GM19452 (cell line): ENCODE data around the gene NECTIN3.

Source experiments
- ATAC-seq: cut with Tn5 transposase; IDR thresholded peaks from one replicate; pipeline ENCODE4 v1.9.1; 2021; ENCODE audit not compliant: unreplicated experiment

The NECTIN3 gene, protein sequence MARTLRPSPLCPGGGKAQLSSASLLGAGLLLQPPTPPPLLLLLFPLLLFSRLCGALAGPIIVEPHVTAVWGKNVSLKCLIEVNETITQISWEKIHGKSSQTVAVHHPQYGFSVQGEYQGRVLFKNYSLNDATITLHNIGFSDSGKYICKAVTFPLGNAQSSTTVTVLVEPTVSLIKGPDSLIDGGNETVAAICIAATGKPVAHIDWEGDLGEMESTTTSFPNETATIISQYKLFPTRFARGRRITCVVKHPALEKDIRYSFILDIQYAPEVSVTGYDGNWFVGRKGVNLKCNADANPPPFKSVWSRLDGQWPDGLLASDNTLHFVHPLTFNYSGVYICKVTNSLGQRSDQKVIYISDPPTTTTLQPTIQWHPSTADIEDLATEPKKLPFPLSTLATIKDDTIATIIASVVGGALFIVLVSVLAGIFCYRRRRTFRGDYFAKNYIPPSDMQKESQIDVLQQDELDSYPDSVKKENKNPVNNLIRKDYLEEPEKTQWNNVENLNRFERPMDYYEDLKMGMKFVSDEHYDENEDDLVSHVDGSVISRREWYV

DNA sequence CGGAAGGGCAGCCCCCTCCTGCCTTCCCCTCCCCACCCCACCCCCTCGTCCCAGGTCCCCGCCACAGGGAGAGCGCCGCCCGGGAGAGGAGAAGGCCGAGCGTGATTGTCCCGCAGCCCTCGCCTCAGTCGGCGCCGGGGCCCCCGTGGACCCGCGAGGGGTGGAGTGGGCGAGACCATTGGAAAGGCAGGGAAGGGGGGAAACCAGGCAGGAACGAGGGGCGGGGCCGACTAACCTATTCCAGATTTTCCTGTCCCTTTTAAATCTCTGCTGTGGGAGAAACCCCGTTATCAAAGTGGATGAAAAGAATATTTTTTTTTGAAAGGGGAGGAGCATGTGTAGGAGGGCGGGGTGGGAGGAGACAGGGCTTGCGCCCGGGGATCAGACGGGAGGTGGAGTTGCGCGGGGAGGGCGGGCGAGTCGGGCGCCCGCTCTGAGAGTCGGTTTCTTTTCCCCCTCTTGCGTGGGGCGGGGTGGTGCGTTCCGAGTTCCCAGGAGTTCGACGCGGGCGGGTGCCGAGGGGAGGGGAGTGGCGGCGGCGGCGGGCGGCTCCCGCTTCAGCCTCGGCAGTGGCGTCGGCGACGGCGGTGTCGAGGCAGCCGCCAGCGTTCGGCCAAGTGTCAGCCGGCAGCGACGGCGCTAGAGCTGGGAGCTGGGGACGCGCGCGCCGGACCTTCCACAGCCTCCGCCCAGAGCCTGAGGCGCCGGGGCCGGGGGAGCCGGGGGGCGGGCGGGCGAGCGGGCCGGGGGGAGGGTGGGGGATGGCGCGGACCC lies at the start of gene NECTIN3:
Gene NECTIN3 (plus strand): TSS at position 560 of the 774 bp plus-strand sequence. CDS start 202 bp downstream, at position 762.
- ATAC-seq = peak; percentile 79

DNA sequence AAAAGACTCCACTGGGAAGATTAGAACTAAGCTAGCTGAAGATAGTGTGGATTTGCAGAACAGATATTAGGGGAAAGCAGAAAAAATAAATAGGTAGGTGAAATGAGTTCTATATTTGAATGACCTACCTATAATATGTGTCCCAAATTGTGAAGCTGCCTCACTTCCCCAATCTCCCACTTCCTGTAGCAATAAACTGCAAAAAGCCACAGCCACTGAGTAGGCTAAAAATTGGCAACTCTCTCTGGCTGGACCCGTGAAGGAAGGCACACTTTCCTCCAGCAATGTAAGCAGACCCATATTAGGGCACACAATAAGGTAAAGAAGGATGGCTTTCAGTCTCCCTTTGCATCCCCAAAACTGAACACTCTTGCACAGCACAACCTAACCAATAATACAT lies 43.7 kb upstream of the NECTIN3 start:
- no peak for ATAC-seq

DNA sequence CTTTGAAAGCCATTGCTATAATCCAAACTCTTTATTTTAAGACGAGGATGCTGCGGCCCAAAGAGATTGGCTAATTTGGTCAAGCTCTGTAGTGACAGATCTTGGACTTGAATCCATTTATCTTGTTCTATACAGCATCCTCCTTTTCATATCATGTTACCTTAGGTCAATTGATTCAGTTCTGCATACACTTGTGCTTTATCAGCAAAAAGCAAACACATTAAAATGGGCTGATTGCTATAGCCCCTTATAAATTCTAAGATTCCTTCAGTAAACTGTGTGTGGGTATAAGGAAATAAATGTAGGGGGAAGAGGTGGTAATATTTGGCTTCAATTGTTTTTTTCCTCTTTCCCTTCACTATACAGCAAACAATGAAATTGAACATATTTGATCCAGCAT lies 40.1 kb upstream of the NECTIN3 start:
- ATAC-seq = no peak

DNA sequence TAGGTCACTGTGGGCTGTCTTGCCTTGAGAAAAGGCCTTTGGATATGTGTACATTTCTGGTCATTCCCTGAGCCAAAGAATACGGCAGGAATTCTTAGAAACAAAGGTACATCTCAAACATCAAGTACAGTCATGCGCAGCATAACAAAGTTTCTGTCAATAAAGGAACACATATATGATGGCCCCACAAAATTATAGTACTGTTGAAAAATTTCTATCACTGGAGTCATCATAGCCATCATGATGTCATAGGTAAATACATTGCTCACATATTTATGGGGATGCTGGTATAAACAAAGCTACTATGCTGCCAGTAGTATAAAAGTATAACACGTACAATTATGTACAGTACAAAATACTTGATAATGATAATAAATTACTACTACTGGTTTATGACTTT lies 38.9 kb upstream of the NECTIN3 start:
- ATAC-seq = no peak

DNA sequence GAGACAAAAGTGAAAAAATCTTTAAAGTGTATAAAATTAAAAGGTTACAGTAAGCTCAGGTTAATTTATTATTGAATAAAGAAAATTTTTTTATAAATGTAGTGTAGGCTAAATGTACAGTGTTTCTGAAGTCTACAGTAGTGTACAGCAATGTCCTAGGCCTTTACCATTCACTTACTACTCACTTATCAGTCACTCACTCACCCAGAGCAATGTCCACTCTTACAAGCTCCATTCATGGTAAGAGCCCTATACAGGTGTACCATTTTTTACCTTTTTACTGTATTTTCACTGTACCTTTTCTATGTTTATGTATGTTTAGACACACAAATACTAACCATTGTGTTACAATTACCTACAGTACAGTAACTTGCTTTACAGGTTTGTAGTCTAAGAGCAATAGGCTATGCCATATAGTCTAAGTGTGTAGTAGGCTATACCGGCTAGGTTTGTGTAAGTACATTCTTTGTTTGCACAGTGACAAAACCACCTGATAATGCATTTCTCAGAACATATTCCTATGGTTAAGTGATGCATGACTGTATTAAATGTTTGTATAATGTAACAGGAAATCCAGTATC lies 38.1 kb upstream of the NECTIN3 start:
- no peak for ATAC-seq

DNA sequence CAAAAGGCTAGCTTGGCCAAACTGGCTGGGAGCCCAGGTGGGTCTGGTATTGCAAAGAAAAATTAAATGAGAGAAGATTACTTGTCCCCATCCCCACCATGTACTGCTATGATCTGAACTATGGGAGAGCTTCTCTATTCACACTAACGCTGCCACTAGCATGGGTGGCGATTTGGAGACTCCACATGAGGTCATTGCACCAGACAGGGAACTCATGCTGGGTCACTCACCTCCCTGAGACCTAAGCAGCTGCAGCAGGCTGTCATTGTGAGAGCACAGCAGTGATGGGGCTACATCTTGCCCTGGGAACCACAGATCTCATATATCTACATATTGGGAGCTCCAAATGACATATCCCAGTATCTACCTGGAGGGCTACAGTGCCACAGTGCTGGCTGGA lies 36.3 kb upstream of the NECTIN3 start:
- ATAC-seq = no peak

DNA sequence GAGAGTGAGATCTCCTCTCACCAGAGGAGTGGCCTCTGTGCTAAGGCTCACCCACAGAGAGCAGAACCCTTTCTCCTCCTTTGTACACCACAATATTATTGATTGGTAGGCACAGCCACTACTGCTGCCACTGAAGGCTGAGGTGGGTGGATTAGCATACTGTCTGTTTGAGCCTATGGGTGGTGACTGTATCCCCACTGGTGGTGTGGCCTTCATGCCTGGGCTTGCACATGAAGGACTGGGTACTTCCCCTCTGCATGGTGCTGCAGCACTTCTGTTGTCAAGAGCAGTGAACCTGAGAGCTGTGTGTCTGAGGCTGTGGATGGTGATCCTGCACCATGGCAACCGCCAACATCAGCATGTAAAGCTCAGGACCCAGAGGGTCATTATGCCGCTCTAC lies 35.7 kb upstream of the NECTIN3 start:
- no peak for ATAC-seq

DNA sequence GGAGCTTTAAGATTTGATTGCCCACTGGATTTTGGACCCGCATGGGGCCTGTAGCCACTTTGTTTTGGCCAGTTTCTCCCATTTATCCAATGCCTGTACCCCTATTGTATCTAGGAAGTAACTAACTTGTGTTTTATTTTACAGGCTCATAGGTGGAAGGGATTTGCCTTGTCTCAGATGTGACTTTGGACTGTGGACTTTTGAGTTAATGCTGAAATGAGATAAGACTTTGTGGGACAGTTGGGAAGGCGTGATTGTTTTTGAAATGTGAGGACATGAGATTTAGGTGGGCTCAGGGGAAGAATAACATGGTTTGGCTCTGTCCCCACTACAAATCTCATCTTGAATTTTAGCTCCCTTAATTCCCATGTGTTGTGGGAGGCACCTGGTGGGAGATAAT lies 30.7 kb upstream of the NECTIN3 start:
- no peak for ATAC-seq

DNA sequence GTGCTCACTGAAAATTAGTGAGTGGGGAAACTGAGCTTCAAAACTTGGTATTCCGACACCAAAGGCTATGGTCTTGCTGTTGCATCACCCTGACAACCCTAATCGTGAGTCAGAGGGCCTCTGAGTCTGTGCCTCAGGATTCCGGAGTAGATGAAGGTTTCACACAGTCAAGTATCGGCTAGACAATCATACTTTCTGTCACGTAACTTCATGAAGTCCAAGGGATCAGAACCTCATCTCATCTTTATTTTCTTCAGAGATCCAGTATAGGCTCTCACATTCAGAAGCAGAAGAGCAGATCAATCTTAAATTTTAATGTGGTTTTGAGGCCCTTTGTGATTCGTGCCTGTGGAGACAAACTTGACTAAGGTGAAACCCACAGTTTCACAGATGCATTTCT lies 26.1 kb upstream of the NECTIN3 start:
- ATAC-seq = no peak

DNA sequence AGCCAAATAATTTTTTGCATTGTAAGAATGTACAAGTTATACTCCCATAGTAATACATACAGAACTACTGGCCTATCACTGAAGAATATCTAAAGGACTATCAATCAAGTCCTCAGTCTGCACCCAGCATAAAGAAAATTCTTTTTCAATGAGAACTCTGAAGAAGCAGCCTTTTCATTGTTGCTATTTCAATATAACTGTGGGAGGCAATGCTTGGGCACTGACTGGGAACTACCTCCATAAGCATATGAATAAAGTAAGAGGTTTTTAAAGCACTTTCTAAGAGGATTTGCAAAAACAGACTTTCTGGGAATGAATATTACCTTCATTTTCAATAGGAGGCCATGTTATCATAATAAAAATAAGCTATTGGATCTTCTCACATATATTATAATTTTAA lies 24.6 kb upstream of the NECTIN3 start:
- no peak for ATAC-seq

DNA sequence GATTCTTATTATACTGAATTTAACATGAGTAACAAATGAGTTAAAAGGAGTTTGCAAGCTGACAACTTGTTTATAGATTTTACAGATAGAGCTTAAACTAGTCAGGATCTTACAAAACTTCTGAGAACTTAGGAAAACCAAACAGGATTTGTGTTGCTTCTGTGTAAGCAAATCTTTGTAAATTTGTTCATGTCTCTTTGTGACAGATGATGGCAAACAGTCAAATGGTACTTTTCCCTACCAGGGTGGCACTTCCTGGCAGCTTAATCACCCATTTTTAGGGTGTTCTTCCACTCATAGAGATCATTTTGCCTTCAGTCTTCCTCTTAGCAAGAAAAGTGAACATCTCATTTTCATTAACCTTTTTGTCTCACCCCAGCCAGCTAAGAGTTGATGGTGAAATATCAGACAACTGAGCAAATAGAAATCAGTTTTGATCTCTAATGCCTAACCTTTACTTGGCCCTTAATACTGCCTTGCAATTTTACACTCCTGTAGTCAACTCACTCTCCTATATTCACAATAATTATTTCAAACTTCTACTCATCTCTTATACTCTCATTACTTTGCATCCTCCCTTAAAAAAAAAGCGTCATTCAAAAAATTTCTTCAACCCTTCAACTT lies 23.7 kb upstream of the NECTIN3 start:
- no peak for ATAC-seq

DNA sequence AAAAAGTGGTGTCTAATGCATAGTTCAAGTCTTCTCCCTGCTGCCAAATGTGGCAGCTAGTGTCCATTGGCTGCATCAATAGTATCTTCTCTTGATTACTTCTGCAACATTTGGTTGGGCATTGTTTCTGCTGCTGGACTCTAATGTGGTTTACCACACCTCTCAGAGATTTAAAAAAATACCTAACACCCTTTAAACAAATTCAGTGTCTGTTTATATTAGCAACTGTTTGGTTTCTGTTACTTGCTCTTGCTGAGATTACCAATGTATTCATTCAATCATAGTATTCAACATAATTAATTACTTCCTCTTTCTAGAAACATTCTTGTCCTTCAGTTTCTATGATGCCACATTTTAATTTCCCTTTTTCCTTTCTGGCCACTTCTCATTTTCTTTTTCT lies 20.3 kb upstream of the NECTIN3 start:
- ATAC-seq = no peak

DNA sequence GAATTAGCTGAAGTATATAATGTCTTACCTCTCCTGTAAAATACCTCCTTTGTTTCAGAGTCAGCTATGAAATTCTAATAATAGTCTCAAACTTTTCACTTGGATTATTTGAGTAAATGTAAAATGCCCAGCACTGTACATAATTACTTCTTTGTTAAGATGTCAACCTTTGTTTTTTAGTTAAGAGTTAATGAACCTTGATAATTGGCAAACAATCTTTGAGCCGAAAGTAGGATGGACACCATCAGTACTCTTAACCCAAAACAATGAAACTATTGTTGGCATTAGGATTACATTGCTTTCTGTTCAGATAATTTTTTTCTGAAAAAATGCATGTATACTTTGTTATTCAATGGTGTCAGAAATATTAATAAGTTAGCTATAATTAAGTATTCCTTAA lies 3.0 kb upstream of the NECTIN3 start:
- ATAC-seq = no peak

DNA sequence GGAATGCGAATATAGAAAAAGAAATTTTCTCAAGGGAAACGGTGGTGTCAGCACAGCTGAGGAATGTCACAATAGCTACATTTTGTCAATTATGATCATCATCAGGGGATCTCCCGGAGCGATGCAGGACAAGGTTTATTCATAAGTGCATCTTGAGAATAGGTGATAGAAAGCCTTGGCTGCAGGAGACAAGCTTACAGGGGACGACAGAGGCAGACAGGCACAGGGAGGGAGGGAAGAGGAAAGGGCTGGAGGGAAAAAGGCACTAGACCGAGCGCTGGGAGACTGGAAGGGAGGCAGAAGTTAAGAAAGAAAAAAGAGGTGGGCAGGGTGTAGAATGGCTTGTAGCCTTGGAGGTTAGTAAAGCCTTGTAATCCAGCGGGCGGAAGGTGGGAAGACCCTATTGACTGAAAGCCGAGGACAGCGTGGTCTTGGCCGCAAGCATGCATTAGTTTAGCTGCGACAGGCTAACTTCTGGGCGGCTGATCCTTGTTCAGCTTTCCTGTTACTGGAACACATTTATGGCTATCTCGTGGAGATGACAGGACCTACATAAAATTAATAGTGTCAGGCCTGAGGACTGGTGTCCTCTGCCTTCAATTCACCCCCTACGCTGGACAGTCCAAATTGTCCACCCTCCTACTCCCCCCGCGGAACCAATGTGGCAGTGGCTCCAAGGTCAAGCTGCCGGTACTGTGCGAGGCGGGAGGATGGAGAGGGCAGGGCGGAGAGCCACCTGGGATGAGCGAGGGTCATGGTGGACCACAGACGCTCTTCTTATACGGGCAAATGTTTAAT lies 1.4 kb upstream of the NECTIN3 start:
- ATAC-seq = no peak

DNA sequence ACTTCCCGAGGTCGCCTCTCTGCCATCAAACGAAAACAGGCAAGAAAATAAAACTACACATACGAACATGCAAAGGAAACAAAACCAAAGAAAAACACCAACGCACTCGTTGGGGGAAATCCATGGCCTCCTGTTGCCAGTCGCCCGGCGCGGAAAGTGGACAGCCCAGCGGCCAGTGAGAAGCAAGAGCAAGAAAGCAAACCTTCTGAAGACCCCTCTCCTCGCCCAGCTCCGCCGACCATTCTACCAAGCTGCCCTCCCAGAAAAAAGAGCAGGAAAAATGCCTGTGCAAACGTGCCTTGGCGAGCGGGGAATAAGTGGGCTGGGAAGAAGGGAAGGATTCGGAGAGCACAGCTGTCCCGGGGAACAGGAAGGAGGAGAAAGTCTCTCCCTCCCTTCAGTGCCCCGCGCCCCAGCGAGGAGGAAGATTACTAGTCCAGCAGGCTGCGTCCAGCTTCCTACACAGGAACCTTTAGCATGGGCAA lies 802 bp upstream of the NECTIN3 start:
- ATAC-seq = no peak

DNA sequence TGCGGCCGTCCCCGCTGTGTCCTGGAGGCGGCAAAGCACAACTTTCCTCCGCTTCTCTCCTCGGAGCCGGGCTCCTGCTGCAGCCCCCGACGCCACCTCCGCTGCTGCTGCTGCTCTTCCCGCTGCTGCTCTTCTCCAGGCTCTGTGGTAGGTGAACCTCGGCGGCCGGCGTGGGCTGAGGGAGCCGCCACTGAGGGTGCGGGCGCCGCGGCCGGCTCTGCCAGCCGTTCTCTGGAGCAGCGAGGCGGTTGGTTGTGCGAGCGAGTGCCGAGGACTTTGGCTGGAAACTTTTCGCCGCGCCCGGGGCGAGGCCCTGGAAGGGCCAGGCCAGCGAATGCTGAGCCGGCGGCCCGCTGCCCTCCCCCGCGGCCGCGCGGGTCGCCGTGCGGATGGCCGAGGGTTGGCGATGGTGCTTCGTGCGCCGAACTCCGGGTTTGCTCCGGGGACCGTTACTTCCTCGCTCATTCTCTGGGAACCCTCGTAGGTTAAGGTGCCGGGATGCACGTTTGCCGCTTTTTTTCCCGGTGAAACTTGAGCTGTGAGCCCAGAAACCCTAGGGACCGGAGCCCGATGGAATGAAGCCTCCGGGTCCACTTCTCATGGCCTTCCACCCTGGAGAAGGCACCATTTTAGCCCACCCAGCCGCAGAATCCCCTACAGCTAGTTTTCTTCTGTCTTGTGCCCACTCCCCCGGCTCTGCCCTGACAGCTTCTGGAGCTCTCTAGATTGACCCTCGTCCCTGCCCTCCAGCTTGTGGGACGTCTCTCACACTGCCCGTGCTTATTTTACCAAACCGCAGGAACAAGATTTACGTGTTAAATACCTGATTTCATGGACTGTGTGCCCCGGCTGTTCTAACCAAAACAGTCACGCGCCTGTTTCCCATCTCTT lies 660 bp downstream of the NECTIN3 start:
- peak; percentile 35 for ATAC-seq

DNA sequence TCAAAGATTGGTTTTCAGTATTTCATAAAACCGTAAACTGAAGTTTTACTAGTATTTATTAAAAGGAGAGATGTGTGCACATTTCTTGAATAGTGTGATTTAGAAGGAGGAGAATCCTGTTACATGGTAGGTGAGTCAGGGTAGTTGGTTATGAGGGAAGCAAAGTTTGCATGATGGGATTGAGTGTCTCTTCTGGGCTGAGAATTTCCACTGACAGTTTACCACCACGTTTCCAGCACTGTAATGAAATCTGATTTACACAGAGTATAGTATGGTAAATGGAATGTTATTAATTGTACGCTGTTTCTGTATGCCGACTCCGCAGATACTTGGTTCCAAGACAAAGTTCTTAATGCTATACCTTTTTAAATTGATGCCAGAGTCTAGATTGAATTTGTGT lies 1.6 kb downstream of the NECTIN3 start:
- no peak for ATAC-seq

DNA sequence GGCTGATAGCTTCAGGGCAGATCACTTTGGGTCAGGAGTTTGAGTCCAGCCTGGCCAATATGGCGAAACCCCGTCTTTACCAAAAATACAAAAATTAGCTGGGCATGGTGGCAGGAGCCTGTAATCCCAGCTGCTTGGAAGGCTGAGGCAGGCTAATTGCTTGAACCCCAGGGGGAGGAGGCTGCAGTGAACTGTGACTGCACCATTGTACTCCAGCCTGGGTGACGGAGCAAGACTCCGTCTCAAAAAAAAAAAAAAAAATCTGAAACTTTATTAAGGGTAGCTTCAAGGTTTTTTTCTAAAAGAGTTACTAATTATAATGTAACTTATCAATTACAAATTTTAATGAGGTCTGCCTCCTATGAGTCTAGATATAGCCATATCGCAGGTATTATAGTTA lies 5.1 kb downstream of the NECTIN3 start:
- no peak for ATAC-seq

DNA sequence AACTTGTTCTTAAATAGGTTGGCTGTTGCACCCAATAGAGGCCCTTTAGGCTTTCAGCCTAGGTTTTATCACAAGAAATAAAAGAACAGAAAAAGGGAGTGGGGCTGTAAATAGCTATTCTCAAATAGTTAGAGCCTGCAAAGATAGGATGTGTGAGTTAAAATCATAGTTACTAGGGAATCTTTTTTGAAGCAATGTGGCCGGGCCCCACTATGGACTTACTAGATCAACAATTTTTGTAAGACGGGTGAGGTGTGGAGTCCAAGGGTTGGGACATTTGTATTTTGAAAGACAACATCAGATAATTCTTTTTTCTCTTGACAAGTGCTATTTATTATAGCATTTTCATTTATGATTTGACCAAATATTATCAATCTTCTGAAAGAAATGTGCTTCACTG lies 5.8 kb downstream of the NECTIN3 start:
- no peak for ATAC-seq
